LNCaP clone FGC (cell line): ENCODE measurements around the gene IGFBP3.

Experiments used
- DNase-seq: peaks from one replicate; pipeline ENCODE4 v3.0.0-alpha.2; 2011; ENCODE audit warnings: low read depth
- H3K4me3 ChIP-seq: 2 replicates; pipeline ENCODE4 v1.5.1; 2011; ENCODE audit warnings: mild to moderate bottlenecking, low read depth, low read length, control low read depth
- CTCF ChIP-seq: IDR thresholded peaks from 2 replicates; pipeline ENCODE4 v1.5.1; 2012; ENCODE audit warnings: mild to moderate bottlenecking; ENCODE audit not compliant: control insufficient read depth, insufficient read depth; ENCODE audit errors: extremely low read depth

Gene IGFBP3

GRCh38 chr7:45893996-45894664 is 26.9 kb downstream of the IGFBP3 start:
- DNase-seq: no peak

GRCh38 chr7:45893374-45893995 is 27.6 kb downstream of the IGFBP3 start:
- DNase-seq: no peak
- no peak overlapping the region for H3K4me3 ChIP-seq
- no peak for TF ChIP-seq CTCF

More at GRCh38 chr7:45893996-45894664, 26.9 kb downstream of the IGFBP3 start:
- no peak overlapping the region for H3K4me3 ChIP-seq
- TF ChIP-seq CTCF: no peak

DNA sequence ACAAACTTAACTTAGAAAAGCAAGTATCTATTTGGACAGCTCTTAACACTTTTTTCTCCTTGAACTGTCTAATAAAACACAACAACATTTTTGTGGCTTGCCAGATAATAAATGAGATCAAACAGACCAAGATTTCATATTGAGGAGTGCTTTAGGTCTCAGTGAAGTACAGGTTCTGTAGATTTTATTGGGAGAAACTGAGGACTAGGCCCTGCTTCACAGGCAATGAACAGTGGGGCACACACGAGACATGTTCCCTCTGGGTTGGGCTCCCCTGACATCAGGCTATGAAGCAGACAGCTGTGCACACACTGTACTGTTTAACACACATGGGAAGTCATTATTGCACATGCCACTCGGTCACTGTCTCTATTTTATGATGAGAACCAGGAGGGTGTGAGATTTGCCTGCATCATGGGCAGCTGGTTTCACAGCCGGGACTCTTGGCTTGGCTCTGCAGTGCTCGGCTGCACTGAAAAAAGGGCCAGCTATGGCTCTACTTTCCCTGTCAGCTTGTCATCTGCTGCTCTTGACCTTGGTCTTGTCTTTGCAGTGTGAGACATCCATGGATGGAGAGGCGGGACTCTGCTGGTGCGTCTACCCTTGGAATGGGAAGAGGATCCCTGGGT is 28.6 kb downstream of the IGFBP3 start:
- no peak for DNase-seq
- no peak for TF ChIP-seq CTCF
- H3K4me3 ChIP-seq: no peak overlapping the region

GRCh38 chr7:45891462-45892402 is 29.3 kb downstream of the IGFBP3 start:
- H3K4me3 ChIP-seq: no peak overlapping the region
- no peak for TF ChIP-seq CTCF
- no peak for DNase-seq

DNA sequence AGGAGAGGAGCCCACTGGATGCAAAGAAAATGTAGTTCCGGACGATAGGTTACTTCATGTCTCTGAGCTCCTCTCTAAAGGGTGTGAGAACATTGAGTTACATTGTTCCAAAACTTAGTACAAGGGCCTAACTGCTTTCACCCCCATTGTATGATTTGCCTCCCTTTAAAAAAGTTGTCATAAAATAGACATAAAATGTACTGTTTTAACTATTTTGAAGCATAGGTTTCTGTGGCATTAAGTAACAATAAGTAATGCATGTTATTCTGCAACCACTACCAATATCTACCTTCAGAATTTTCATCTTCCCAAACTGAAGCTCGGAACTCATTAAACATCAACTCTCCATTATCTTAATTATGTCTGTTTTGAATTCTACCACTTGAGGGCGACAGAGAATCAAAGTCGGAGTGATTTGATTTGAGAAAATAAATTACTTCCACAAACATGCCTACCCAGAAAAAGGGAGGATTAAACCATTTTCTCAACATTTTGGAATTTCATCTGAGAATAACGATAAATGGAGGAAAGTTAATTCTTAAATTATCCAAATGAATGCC is 30.1 kb downstream of the IGFBP3 start:
- DNase-seq: no peak
- peak; percentile 74 for TF ChIP-seq CTCF
- no peak overlapping the region for H3K4me3 ChIP-seq

DNA sequence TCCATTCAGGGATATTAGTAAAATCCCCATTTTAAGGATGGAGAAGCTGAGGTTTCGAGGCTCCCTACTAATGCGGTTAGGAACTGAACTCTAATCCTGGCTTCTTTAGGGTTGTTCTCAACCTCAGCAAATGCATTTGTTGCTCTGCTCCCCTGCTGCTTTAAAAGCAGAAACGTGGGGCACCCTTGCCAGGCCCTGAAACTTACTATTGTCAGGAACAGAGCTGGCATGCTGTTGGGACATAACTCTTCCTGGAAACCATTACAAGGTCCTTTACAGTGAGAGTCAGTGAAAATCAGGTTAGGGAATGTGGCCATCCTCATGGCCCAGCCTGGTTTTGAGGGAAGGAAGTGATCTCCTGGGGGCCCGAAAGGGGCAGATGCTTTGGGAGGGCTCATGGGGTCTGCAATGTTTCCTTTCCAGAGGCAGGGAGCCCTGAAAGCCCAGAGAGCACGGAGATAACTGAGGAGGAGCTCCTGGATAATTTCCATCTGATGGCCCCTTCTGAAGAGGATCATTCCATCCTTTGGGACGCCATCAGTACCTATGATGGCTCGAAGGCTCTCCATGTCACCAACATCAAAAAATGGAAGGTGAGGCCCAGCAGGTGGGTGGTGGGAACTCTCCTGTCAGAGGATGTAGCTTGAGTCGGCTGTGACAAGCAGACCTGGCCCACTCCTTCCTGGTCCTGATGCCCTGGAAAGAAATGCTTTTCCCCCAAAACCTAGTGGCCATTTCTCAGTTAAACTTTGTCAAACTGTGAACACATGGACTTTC is 30.8 kb downstream of the IGFBP3 start:
- DNase-seq: no peak
- H3K4me3 ChIP-seq: no peak overlapping the region
- TF ChIP-seq CTCF: no peak
